Activated CD4-positive, CD25-positive, alpha-beta regulatory T cell treated with anti-CD3 and anti-CD28 coated beads, Interleukin-2, amount 50 U/mL, for 24 hours (primary cell): ENCODE results near the gene KAZN.

Source experiments
- ATAC-seq, 2 donors: fragments of 150-1000 bp; cut with Tn5 transposase; one replicate each; pipeline ENCODE4 v1.10.0; 2021; ENCODE audit warnings: mild to moderate bottlenecking in 1 of 2, moderate library complexity in 1 of 2

The KAZN gene

DNA sequence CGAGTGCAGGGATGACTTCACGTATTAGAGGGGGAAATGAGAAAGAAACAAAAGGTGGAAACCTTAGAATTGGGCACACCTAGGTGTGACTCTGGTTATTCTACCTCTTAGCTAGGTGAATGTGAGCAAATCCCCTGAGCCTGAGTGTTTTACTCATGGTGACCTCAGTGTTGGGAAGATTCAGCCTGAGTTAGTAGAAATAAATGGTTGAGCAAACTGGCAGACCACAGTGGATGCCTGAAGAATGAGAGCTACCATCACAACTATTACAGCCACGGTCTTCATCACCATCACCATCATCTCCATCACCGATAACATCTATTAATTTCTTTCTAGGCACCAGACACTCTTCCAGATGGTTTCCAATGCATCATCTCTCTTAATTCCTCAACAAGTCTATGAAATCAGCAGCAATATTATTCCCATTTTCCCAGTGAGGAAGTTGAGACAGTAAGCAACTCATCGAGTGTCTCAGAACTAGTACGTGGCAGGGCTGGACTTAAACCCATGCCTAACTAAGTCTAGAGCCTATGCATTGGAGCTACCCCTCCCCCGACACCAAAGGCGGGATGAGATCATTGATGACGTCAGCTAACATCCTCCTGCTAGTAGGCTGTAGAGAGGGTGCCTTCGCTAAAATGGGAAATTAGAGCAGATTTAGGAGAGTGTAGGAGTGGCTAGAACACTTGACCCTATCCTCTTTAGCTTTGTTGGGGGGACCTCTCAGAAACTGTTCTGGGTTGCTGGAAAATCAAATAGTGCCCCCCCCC, 7.9 kb upstream of the KAZN start:
- ATAC-seq, result no peak

DNA sequence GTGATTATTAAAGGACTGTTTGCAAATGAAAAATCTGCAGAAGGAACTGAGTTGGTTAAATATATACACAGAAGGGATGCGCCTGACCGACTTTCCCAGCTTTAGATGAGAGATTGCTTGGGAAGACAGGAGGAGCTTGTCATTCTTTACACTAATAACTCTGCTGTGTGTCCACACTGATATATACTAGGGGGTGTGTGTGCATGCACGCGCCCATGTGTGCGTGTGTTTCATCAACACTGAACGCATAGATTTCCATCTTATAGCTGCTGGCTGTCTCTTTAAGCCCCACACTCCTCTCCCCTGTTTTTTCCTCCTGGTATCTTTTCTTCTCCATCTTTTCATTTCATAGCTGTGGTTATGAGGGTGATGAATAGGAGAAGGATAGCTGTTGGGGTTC, 6.9 kb upstream of the KAZN start:
- ATAC-seq, result no peak

GRCh38 chr1:14592004-14592631, 6.4 kb upstream of the KAZN start:
- no peak for ATAC-seq

DNA sequence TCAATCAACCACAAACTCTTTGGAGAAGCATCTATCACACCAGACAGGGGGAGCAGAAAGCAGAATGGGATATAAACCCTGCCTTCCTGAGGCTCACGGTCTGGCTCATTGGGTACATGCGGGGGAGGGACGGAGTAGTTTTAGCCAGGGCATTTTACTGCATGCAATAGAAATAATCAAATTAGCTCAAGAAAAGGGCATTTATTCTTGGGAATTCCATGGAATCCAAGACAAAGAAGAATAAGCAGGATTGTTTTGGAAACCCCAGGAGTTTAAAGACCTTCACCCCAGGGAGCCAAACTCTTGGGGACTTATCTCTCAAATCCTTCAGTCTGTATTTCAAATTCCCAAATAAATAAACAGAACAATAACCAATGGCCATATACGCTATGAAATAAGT, 5.2 kb upstream of the KAZN start:
- ATAC-seq, result no peak

- ATAC-seq, result no peak
Observed at GRCh38 chr1:14594045-14594444, 4.4 kb upstream of the KAZN start.

DNA sequence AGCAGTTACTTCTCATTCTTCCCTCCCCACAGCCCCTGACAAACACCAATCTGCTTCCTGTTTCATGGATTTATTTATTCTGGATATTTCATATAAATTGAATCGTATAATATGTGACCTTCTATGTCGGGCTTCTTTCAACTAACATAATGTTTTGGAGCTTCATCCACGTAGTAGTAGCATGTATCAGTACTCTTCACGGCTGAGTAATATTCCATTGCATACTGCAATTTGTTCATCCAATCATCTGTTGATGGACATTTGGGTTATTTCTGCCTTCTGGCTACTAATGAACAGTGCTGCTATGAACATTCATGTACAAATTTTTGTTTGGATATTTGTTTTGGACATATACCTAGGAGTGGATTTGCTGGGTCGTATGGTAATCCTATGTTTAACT, 1.9 kb upstream of the KAZN start:
- no peak for ATAC-seq

DNA sequence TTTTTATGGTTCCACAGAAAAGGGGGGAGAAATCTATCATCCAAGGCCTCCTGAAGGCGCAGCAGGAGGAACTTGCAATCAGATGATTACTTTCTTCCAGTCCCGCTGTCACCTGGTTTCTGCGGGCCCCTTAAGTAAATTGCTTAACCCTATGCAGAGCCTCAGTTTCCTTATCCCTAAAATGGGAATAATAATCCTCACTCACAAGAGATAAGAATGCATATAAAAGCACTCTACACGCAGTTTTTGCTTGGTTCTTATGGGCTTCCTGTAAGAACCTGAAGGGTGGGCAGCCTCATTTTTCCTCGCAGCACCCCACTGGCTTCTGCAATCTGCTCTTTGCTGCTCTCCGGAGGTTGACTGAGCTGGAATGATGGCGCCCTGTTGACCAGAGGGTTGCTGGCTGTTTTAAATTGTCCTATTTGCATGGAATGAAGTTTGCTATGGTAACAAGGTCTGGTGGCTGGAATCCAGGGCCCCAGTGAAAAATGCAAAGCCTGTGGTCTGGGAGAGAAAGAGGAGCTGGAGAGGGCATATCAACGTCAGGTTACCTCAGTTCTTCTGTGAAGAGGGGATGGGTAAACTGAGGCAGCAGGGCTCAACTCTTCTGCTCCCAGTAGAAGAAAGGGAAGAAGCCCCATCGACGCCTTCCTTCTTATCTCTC, 1.0 kb upstream of the KAZN start:
- no peak for ATAC-seq

DNA sequence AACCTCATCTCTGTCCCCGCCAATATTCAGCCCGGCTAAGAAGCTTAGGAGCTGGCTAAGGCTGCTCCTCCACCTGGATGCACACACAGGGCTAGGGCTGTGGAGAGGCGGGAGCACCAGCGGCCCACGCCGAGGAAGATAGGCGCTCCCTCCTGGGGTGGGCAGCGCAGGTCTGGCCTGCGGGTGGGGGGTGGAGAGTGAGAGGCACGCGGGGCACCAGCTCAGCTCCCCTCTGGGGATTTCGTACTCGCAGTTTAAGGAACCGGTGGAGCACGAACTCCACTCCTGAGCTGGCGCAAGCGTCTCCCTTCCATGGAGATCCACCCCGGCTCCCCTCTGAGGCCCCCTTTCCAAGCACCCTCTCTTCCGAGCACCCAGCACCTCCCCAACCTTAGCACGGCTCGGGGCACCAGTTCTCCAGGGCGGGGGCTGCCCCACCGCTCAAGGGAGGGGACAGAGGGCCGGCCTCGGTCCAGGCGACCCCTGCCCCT, 433 bp upstream of the KAZN start:
- ATAC-seq, result no peak

DNA sequence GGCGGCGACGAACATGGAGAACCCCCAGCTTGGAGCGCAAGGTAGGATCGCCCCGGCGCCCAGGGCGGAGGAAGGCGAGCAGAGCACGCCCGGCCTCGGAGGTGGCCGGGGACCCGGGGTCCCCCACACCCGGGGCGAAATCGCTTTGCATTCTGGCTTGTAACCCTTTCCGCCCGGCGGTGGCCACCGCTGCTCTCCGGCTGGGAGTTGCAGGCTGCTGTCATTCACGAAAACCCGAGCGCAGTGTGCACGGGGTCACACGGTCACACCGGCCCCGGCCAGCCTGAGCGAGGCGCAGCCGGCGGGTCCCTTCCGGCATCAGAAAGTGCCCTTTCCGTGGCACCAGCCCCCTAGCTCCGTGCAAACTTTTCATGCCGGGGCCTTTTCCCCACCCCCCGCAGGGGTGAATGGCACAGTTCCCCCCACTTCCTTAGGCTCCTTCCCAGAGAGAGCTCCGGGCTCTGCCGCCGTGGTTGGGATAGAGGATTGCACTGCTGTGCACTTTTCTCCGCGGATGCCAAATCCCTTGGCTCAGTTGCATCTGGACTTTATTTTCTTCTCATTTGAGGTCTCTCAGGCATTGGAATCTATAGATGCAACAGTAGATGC, 802 bp downstream of the KAZN start:
- ATAC-seq, result no peak

- peak in 1 of 2 donors; percentile 20 for ATAC-seq
Observed at GRCh38 chr1:14599800-14600199, 1.3 kb downstream of the KAZN start.

- ATAC-seq, result no peak
Observed at GRCh38 chr1:14600405-14601112, 2.1 kb downstream of the KAZN start.

GRCh38 chr1:14602136-14602535, 3.7 kb downstream of the KAZN start:
- ATAC-seq, result no peak

- no peak for ATAC-seq
Observed at GRCh38 chr1:14603645-14604044, 5.2 kb downstream of the KAZN start.

- no peak for ATAC-seq
Observed at GRCh38 chr1:14604414-14604813, 5.9 kb downstream of the KAZN start.

DNA sequence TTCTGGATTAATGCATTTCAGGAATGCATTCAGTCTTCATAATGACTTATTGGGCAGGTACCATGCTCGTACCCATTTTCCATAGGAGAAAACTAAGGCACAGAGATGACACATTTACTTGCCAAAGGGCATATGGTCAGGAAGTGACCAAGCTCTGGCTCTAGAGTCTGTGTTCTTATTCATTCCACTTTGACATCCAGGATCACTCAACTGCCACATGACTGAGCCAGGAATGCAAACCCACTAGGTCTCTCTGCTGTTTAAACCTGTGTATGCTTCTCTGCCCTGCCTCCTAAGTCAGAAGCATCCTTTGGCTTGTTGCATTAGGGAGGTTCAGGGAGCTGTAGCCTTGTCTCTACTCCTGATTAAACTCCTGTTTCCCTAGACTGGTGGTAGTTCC, 7.5 kb downstream of the KAZN start:
- ATAC-seq, result no peak

DNA sequence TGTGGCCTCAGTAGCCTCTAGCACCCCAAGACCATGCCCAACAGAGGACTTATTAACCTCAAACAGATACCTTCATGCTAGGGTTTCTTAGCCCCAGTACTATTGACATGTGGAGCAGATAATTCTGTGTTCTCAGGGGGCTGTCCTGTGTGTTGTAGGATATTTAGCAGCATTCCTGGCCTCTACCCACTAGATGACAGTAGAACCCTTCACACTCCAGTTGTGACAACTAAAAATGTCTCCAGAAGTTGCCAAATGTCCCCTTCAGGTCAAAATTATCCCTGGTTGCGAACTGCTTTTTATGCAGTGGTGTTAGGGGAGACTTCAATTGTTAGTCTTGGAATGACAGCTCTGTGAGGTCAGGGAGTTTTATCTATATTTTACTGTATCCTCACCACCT, 8.1 kb downstream of the KAZN start:
- ATAC-seq, result no peak

- ATAC-seq, result no peak
Observed at GRCh38 chr1:14607295-14607694, 8.8 kb downstream of the KAZN start.

DNA sequence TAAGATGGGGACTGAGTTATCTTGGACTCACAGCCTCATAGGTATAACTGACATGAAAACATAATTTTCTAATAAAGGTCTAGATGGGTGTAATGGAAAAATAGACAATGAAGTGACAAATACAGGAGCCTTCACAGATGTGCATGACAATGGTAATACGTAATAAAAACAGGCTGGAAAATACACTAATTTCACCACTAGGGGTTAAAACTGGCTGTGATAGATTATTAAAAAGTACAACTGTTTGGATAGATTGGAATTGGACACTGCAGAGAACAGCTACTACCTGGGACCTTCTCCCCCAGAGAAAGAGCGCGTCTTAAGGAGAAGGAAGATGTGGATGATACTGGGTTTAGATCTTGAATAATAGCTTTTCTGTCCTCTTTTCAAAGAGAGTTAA, 9.8 kb downstream of the KAZN start:
- no peak for ATAC-seq

DNA sequence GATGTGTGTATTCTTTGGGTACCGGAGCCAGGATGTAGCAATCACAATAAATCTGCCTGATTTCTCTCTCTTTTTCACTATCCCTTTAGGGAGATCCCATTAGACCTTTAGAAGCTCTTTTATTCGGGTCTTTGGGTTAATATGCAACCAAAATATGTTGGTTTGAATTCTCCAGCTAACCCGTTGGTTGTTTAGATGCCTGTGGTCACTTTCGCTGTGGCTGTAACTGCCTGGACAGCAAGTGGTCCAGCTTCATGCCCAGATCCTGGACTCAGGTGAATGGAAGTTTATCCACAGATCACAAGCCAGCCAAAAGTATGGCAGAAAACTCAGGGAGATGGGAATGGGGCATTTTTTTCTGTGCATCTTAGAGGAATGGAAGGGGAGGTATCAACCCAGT, 12.3 kb downstream of the KAZN start:
- no peak for ATAC-seq

GRCh38 chr1:14611792-14612191, 13.3 kb downstream of the KAZN start:
- no peak for ATAC-seq

GRCh38 chr1:14612256-14612655, 13.8 kb downstream of the KAZN start:
- ATAC-seq, result no peak

DNA sequence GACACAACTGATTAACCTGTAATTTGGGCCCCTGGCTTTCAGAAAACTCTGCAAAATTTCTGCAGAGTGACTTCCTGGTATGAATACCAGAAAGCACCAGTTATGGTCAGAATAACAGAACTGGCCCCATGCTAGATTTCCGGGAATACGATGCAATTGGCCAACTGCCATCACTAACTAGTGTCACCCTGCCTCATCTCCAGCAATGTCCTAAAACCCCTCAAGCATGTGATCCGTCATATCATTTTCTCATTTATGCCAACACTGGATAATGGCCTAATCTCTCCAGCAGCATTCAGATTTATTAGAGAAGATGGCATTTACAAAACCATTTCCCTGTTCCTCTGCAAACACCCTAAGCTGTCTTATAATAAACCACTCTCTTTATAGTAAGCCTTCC, 15.4 kb downstream of the KAZN start:
- no peak for ATAC-seq

- no peak for ATAC-seq
Observed at GRCh38 chr1:14614341-14614740, 15.9 kb downstream of the KAZN start.
